AG04449 (cell line): ENCODE results near the gene OBSCN.

Experiments
- CTCF ChIA-PET: fragments of 350-600 bp; formaldehyde crosslinking; extraction: SDS; loops from one replicate; lab custom pipeline; 2021; ENCODE audit warnings: antibody characterized with exemption; lab: Yijun Ruan, JAX
- POLR2A ChIA-PET: fragments of 400-600, 350-600 bp; formaldehyde crosslinking; extraction: SDS; loops from one replicate; lab custom pipeline; 2020; ENCODE audit warnings: antibody characterized with exemption, inconsistent platforms; lab: Yijun Ruan, JAX
- DNase-seq: peaks from one replicate; pipeline ENCODE4 v3.0.0-alpha.2; 2010; ENCODE audit warnings: low read depth, low spot score
- H3K4me3 ChIP-seq: 2 replicates; pipeline ENCODE4 v1.5.1; 2011; ENCODE audit warnings: low read depth, mild to moderate bottlenecking, control low read depth, low read length
- CTCF ChIP-seq: IDR thresholded peaks from one replicate; pipeline ENCODE4 v1.5.1; 2011; ENCODE audit warnings: mild to moderate bottlenecking, moderate library complexity, low read length, control low read depth, inconsistent platforms; ENCODE audit not compliant: insufficient read depth; ENCODE audit errors: missing control alignments

OBSCN gene

GRCh38 chr1:228361314-228362140 lies 153.7 kb downstream of the OBSCN start:
- ChIA-PET CTCF (no interaction called here), POLR2A (no interaction called here)
- TF ChIP-seq CTCF = no peak
- no peak overlapping the region for H3K4me3 ChIP-seq
- no peak for DNase-seq

GRCh38 chr1:228362141-228362883 lies 154.5 kb downstream of the OBSCN start:
- POLR2A ChIA-PET = no interaction called here

GRCh38 chr1:228362884-228363450 lies 155.1 kb downstream of the OBSCN start:
- CTCF ChIA-PET = no interaction called here
- POLR2A ChIA-PET = no interaction called here

More at GRCh38 chr1:228362141-228362883, 154.5 kb downstream of the OBSCN start:
- CTCF ChIA-PET = no interaction called here
- TF ChIP-seq CTCF = no peak
- H3K4me3 ChIP-seq = no peak overlapping the region
- DNase-seq = no peak

GRCh38 chr1:228363686-228364067 lies 155.8 kb downstream of the OBSCN start:
- CTCF ChIA-PET = no interaction called here
- no peak for DNase-seq

More at GRCh38 chr1:228362884-228363450, 155.1 kb downstream of the OBSCN start:
- DNase-seq = no peak
- no peak for TF ChIP-seq CTCF
- no peak overlapping the region for H3K4me3 ChIP-seq

GRCh38 chr1:228364068-228364705 lies 156.3 kb downstream of the OBSCN start:
- no peak for TF ChIP-seq CTCF
- POLR2A ChIA-PET = no interaction called here
- CTCF ChIA-PET = no interaction called here
- no peak for DNase-seq
- H3K4me3 ChIP-seq = no peak overlapping the region

More at GRCh38 chr1:228363686-228364067, 155.8 kb downstream of the OBSCN start:
- POLR2A ChIA-PET = no interaction called here
- no peak overlapping the region for H3K4me3 ChIP-seq
- no peak for TF ChIP-seq CTCF

GRCh38 chr1:228364706-228365213 lies 156.9 kb downstream of the OBSCN start:
- H3K4me3 ChIP-seq = no peak overlapping the region
- CTCF ChIA-PET = no interaction called here
- DNase-seq = no peak
- POLR2A ChIA-PET = no interaction called here
- TF ChIP-seq CTCF = no peak
